Endodermal cell (in vitro differentiated cells): Measurements from ENCODE around the gene CNOT10. TPM values are rescaled to one million over a fixed set of nuclear protein-coding genes. Genes with fewer than 3 reads are reported as not detected.
A peak's percentile ranks its signal among the peaks of the same experiment; 100 is the strongest.

Source experiments
- DNase-seq: peaks from one replicate; pipeline ENCODE4 v3.0.0-alpha.2; 2017
- H3K27ac ChIP-seq: 2 replicates; pipeline ENCODE4 v1.5.1; 2013; ENCODE audit warnings: mild to moderate bottlenecking, low read depth, low read length, moderate library complexity
- H3K27me3 ChIP-seq: 2 replicates; pipeline ENCODE4 v1.6.1; 2013; ENCODE audit warnings: mild to moderate bottlenecking, low read length, moderate library complexity; ENCODE audit not compliant: insufficient read depth, control insufficient read depth, poor library complexity, severe bottlenecking
- H3K36me3 ChIP-seq: 2 replicates; pipeline ENCODE4 v1.7.0; 2013; ENCODE audit warnings: mild to moderate bottlenecking, low read length, moderate library complexity; ENCODE audit not compliant: control insufficient read depth, insufficient read depth
- H3K4me1 ChIP-seq: one replicate; pipeline ENCODE4 v1.7.0; 2013; ENCODE audit warnings: low read length; ENCODE audit not compliant: control insufficient read depth, insufficient read depth
- H3K4me3 ChIP-seq: 2 replicates; pipeline ENCODE4 v1.5.1; 2013; ENCODE audit warnings: mild to moderate bottlenecking, low read length, moderate library complexity
- H3K9ac ChIP-seq: 2 replicates; pipeline ENCODE4 v1.6.1; 2013; ENCODE audit warnings: mild to moderate bottlenecking, low read length, moderate library complexity; ENCODE audit not compliant: poor library complexity, severe bottlenecking; ENCODE audit errors: extremely low read depth
- H3K9me3 ChIP-seq: 2 replicates; pipeline ENCODE4 v1.6.1; 2013; ENCODE audit warnings: mild to moderate bottlenecking, low read length, moderate library complexity; ENCODE audit not compliant: control insufficient read depth
- H3K27ac Mint-ChIP-seq: 2 replicates; pipeline ENCODE4 v1.8.0; 2020; ENCODE audit warnings: mixed read lengths
- H3K27me3 Mint-ChIP-seq: 2 replicates; pipeline ENCODE4 v1.8.0; 2021; ENCODE audit warnings: mild to moderate bottlenecking, mixed read lengths; ENCODE audit not compliant: insufficient read depth
- H3K36me3 Mint-ChIP-seq: 2 replicates; pipeline ENCODE4 v1.8.0; 2020; ENCODE audit warnings: low read depth, mixed read lengths
- H3K4me1 Mint-ChIP-seq: 2 replicates; pipeline ENCODE4 v1.8.0; 2020; ENCODE audit warnings: mixed read lengths
- H3K4me3 Mint-ChIP-seq: 2 replicates; pipeline ENCODE4 v1.8.0; 2020; ENCODE audit warnings: mild to moderate bottlenecking, moderate library complexity, mixed read lengths
- H3K9me3 Mint-ChIP-seq: 2 replicates; pipeline ENCODE4 v1.8.0; 2020; ENCODE audit warnings: mild to moderate bottlenecking, mixed read lengths
- CTCF ChIP-seq: fragments of 200-600 bp; sonication (generic); conservative IDR thresholded peaks from 2 replicates; pipeline ENCODE4 v1.5.0; 2021; ENCODE audit warnings: antibody characterized with exemption, mild to moderate bottlenecking
- WGBS, 2 experiments: methylation state at CpG; one replicate each; pipeline versions ENCODE4 v1.1.5 to v1.1.7; 2013; ENCODE audit warnings: missing lambda C conversion rate in 2 of 2, mixed read lengths in 1 of 2; ENCODE audit not compliant: insufficient coverage in 1 of 2, insufficient read length in 1 of 2; 5-methylcytosine and 5-hydroxymethylcytosine counted together
- total RNA-seq, 2 donors: library from RNA; stranded (reverse); fragmentation: NEBNext Ultra II Directional in 1 of 2; extraction: Animal tissue kit (Norgen Biotek cat#: 25700) in 1 of 2; gene quantifications; 2 replicates in 1 of 2; 3 replicates in 1 of 2; pipeline ENCODE4 v1.2.1, GENCODE V29; 2021

Gene CNOT10
- total RNA-seq, 2 donors from 2014 or later, result 53.6 to 54.1 TPM

- Histone ChIP-seq H3K9me3 (no peaks in the 10 kb centered on the region), H3K27ac (no peak overlapping the region), H3K4me1 (no peaks in the 10 kb centered on the region), H3K27me3 (no peaks in the 10 kb centered on the region), H3K36me3 (peaks cover 66% of the 10 kb centered on the region), H3K9ac (no peak overlapping the region), H3K4me3 (no peak overlapping the region)
- TF ChIP-seq CTCF, result peak; percentile 61
- Mint-ChIP-seq H3K4me3 (no peak overlapping the region), H3K4me1 (no peaks in the 10 kb centered on the region), H3K27me3 (no peaks in the 10 kb centered on the region), H3K36me3 (peaks cover 56% of the 10 kb centered on the region), H3K27ac (no peak overlapping the region), H3K9me3 (no peaks in the 10 kb centered on the region)
- DNase-seq, result no peak
- WGBS, 2 experiments, result 93 to 96% methylated on average over 5 of the region's 5 CpGs
These were observed 34.3 kb downstream of the CNOT10 start for GRCh38 chr3:32719335-32719734.

GRCh38 chr3:32719931-32720330 is 34.9 kb downstream of the CNOT10 start:
- Histone ChIP-seq H3K27me3 (no peaks in the 10 kb centered on the region), H3K36me3 (peaks cover 63% of the 10 kb centered on the region), H3K27ac (no peak overlapping the region), H3K9me3 (no peaks in the 10 kb centered on the region), H3K4me3 (no peak overlapping the region), H3K4me1 (no peaks in the 10 kb centered on the region), H3K9ac (no peak overlapping the region)
- DNase-seq, result no peak
- no peaks in the 10 kb centered on the region for H3K27me3 Mint-ChIP-seq
- H3K4me3 Mint-ChIP-seq, result no peak overlapping the region
- TF ChIP-seq CTCF, result no peak
- no peaks in the 10 kb centered on the region for H3K4me1 Mint-ChIP-seq
- H3K27ac Mint-ChIP-seq, result no peak overlapping the region
- H3K9me3 Mint-ChIP-seq, result no peaks in the 10 kb centered on the region
- H3K36me3 Mint-ChIP-seq, result peaks cover 56% of the 10 kb centered on the region
- 93 to 99% methylated on average over 3 to 5 of the region's 5 CpGs for WGBS, 2 experiments

GRCh38 chr3:32725721-32726120 is 40.7 kb downstream of the CNOT10 start:
- H3K9me3 ChIP-seq, result no peaks in the 10 kb centered on the region
- peaks cover 58% of the 10 kb centered on the region for H3K36me3 ChIP-seq
- Mint-ChIP-seq H3K36me3 (peaks cover 58% of the 10 kb centered on the region), H3K27ac (no peak overlapping the region), H3K4me1 (no peaks in the 10 kb centered on the region), H3K27me3 (no peaks in the 10 kb centered on the region), H3K4me3 (no peak overlapping the region), H3K9me3 (no peaks in the 10 kb centered on the region)
- no peak for TF ChIP-seq CTCF
- no peaks in the 10 kb centered on the region for H3K4me1 ChIP-seq
- DNase-seq, result no peak
- H3K27ac ChIP-seq, result no peak overlapping the region
- H3K27me3 ChIP-seq, result no peaks in the 10 kb centered on the region
- no peak overlapping the region for H3K9ac ChIP-seq
- H3K4me3 ChIP-seq, result no peak overlapping the region
